Upper lobe of left lung (tissue), 4 donors: ENCODE results near the gene EMSY.

Source experiments
- CTCF ChIP-seq, 6 experiments: fragments of 450-650 bp in 4 of 6; fragments of 200-600 bp in 2 of 6; sonication (generic) in 2 of 6; IDR thresholded peaks; one replicate each; pipeline ENCODE4 v1.5.1; 2016 to 2019; ENCODE audit warnings: antibody characterized with exemption in 6 of 6
- POLR2A ChIP-seq, 4 donors: fragments of 450-650 bp; IDR thresholded peaks; one replicate each; pipeline ENCODE4 v1.5.1; 2016 to 2017; ENCODE audit warnings: antibody characterized with exemption in 4 of 4, mild to moderate bottlenecking in 2 of 4
- POLR2AphosphoS5 ChIP-seq, 2 donors: sonication (generic); formaldehyde crosslinking; IDR thresholded peaks; one replicate each; pipeline ENCODE4 v1.5.1; 2017; ENCODE audit warnings: antibody characterized with exemption in 2 of 2

- TF ChIP-seq POLR2A (IDR thresholded peaks at IDR 0.05) (peak in 3 of 4 donors; percentile 38 to 64 (median 54)), CTCF (IDR thresholded peaks at IDR 0.05) (peak in 2 of 6 experiments; percentile 10 to 36), POLR2AphosphoS5 (IDR thresholded peaks at IDR 0.05) (peak; percentile 10 to 77)
These were observed 585 bp downstream of the EMSY start for GRCh38 chr11:76445121-76446084.
